GM04504 (cell line): Measurements from ENCODE around the gene TCERG1L.
"Not testable (repeated sequence)": the region's sequence is repeated elsewhere in the genome, so short reads cannot be mapped to it uniquely, and the experiment has no call there.

Experiments used
- DNase-seq: peaks from one replicate; pipeline ENCODE4 v3.0.0-alpha.2; 2012; ENCODE audit warnings: low read depth

TCERG1L gene

GRCh38 chr10:131311661-131312477 is at the start of gene TCERG1L:
TCERG1L (minus strand) TSS chr10:131311721; CDS start chr10:131311635, 86 bp downstream.
- no peak for DNase-seq

GRCh38 chr10:131358741-131359442 is 47.4 kb upstream of the TCERG1L start:
- DNase-seq, result no peak

GRCh38 chr10:131356442-131356841 is 44.9 kb upstream of the TCERG1L start:
- DNase-seq, result no peak

- DNase-seq, result no peak
Observed at GRCh38 chr10:131355881-131356280, 44.4 kb upstream of the TCERG1L start.

GRCh38 chr10:131355056-131355455 is 43.5 kb upstream of the TCERG1L start:
- DNase-seq, result no peak

GRCh38 chr10:131354380-131354779 is 42.9 kb upstream of the TCERG1L start:
- no peak for DNase-seq

- no peak for DNase-seq
Observed at GRCh38 chr10:131352765-131353290, 41.3 kb upstream of the TCERG1L start.

- DNase-seq, result no peak
Observed at GRCh38 chr10:131350660-131351059, 39.1 kb upstream of the TCERG1L start.

GRCh38 chr10:131350245-131350644 is 38.7 kb upstream of the TCERG1L start:
- DNase-seq, result no peak

- DNase-seq, result no peak
Observed at GRCh38 chr10:131346456-131346855, 34.9 kb upstream of the TCERG1L start.

GRCh38 chr10:131345691-131346090 is 34.2 kb upstream of the TCERG1L start:
- no peak for DNase-seq

- no peak for DNase-seq
Observed at GRCh38 chr10:131344747-131345146, 33.2 kb upstream of the TCERG1L start.

- DNase-seq, result no peak
Observed at GRCh38 chr10:131337741-131338140, 26.2 kb upstream of the TCERG1L start.

- no peak for DNase-seq
Observed at GRCh38 chr10:131332821-131333220, 21.3 kb upstream of the TCERG1L start.

- no peak for DNase-seq
Observed at GRCh38 chr10:131323880-131324279, 12.4 kb upstream of the TCERG1L start.

GRCh38 chr10:131323025-131323424 is 11.5 kb upstream of the TCERG1L start:
- no peak for DNase-seq

GRCh38 chr10:131322575-131322974 is 11.1 kb upstream of the TCERG1L start:
- not testable (repeated sequence) for DNase-seq

GRCh38 chr10:131320860-131321604 is 9.5 kb upstream of the TCERG1L start:
- DNase-seq, result no peak

- no peak for DNase-seq
Observed at GRCh38 chr10:131318814-131319213, 7.3 kb upstream of the TCERG1L start.

- DNase-seq, result no peak
Observed at GRCh38 chr10:131318291-131318690, 6.8 kb upstream of the TCERG1L start.

- no peak for DNase-seq
Observed at GRCh38 chr10:131316321-131317075, 5.0 kb upstream of the TCERG1L start.

GRCh38 chr10:131315344-131315743 is 3.8 kb upstream of the TCERG1L start:
- DNase-seq, result no peak
